ENCODE data around the gene GALNT5. TPM values are rescaled to one million over a fixed set of nuclear protein-coding genes. Genes with fewer than 3 reads are reported as not detected.

The GALNT5 gene
- polyA plus RNA-seq, 3 donors = not detected

DNA sequence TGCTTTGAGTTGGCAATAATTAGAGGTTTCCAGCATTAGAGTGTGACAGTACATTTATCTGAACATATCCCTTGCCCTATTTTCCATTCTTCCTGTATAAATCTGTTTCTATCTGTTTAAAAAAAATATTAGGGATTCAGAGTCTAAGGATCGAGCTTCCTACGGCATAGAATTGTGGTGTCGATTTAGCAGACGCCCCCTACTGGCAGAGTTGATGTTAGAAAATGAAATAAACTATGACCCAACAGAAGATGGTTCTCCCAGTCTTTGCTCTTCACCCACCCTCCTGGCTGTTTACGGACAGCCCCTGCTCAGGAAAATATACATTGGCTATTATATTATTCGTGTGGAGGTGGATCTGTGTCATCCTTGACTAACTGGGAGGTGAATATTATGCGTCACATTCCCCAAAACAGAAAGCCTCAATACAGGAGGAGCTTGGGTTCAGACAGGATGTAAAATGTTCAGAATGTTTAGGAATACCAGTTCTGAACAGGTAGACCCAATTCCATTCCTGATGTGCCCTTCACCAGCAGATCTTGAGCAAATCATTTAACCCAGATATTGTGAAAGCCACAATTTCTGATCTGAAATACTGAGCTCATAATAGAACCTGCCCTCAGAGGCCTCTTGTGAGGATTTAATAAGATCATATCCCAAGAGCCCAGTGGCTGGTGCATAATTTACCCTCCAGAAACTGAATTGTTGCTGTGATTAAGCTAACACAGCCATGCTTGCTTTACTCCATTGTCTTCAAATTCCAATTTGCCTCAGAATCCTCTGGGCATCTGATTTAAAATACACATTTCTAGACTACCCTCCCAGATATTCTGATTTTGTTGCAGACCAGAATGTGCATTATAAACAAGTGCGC lies 78.9 kb downstream of the GALNT5 start:
- Histone ChIP-seq H3K27me3 (ENCODE audit: control insufficient read depth in 2 of 2, insufficient read depth in 2 of 2, low read length in 2 of 2) (no peaks in the 10 kb centered on the region), H3K79me2 (ENCODE audit: insufficient read depth, low read length) (no peaks in the 10 kb centered on the region), H3K27ac (ENCODE audit: low read depth in 1 of 2, low read length in 2 of 2) (no peak overlapping the region), H3K9me3 (replicated peaks in 1 of 2; ENCODE audit: control insufficient read depth in 1 of 2, insufficient read depth in 1 of 2, low read length in 2 of 2) (no peaks in the 10 kb centered on the region), H3K36me3 (replicated peaks in 1 of 2; ENCODE audit: control insufficient read depth in 1 of 2, insufficient read depth in 2 of 2, low read length in 2 of 2) (no peaks in the 10 kb centered on the region), H3K4me2 (replicated peaks; ENCODE audit: extremely low read depth, low read length, poor library complexity, severe bottlenecking) (no peak overlapping the region), H3K4me1 (ENCODE audit: control insufficient read depth in 1 of 2, insufficient read depth in 2 of 2, low read length in 2 of 2) (no peaks in the 10 kb centered on the region), H2AFZ (ENCODE audit: insufficient read depth, low read depth, low read length, poor library complexity, severe bottlenecking) (peak overlapping the region; percentile 9), H3K9ac (ENCODE audit: insufficient read depth, low read length, poor library complexity, severe bottlenecking) (no peak overlapping the region), H4K20me1 (ENCODE audit: insufficient read depth, low read length) (no peaks in the 10 kb centered on the region), H3K4me3 (replicated peaks in 1 of 3; ENCODE audit: low read depth in 2 of 3, low read length in 3 of 3) (no peak overlapping the region)
- Mint-ChIP-seq H3K4me1 (peaks cover 4% of the 10 kb centered on the region), H3K27me3 (ENCODE audit: low read depth in 3 of 3) (peaks cover 0 to 4% (median 0%) of the 10 kb centered on the region in 3 donors), H3K36me3 (no peaks in the 10 kb centered on the region), H3K4me3 (no peak overlapping the region), H3K27ac (no peak overlapping the region), H3K9me3 (peaks cover 0 to 6% (median 2%) of the 10 kb centered on the region in 7 donors)
- WGBS (ENCODE audit: insufficient coverage) = no CpG with 5 or more reads among the region's 8 CpGs
- TF ChIP-seq, protein P1, sequence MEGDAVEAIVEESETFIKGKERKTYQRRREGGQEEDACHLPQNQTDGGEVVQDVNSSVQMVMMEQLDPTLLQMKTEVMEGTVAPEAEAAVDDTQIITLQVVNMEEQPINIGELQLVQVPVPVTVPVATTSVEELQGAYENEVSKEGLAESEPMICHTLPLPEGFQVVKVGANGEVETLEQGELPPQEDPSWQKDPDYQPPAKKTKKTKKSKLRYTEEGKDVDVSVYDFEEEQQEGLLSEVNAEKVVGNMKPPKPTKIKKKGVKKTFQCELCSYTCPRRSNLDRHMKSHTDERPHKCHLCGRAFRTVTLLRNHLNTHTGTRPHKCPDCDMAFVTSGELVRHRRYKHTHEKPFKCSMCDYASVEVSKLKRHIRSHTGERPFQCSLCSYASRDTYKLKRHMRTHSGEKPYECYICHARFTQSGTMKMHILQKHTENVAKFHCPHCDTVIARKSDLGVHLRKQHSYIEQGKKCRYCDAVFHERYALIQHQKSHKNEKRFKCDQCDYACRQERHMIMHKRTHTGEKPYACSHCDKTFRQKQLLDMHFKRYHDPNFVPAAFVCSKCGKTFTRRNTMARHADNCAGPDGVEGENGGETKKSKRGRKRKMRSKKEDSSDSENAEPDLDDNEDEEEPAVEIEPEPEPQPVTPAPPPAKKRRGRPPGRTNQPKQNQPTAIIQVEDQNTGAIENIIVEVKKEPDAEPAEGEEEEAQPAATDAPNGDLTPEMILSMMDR (IDR thresholded peaks at IDR 0.05) = peak; percentile 91
- intact Hi-C loops (cut with micrococcal nuclease) = no loop called here
- DNase-seq = peak; percentile 16 to 53 (median 49)

DNA sequence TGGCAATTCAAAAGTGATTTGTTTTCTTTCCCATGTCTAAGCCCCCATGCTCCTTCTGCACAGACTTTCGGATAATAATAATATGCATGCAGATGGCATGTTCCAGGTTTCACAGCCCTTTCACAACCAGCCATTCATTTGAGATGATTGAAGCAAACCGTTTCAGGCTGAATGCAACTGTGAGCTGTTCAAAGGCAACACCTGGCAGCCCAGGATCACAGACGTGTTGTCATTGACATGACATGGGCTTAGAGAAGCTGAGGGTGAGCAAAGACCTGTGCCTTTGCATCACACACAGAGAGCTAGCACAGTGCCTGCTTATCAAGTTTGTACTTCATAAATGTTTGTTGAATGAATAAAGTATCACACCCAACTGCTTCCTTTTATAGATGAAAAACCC lies 80.5 kb downstream of the GALNT5 start:
- H3K27me3 ChIP-seq (ENCODE audit: control insufficient read depth in 2 of 2, insufficient read depth in 2 of 2, low read length in 2 of 2) = no peaks in the 10 kb centered on the region
- no peaks in the 10 kb centered on the region for H3K79me2 ChIP-seq (ENCODE audit: insufficient read depth, low read length)
- intact Hi-C loops (cut with micrococcal nuclease) = no loop called here
- H3K4me2 ChIP-seq (replicated peaks; ENCODE audit: extremely low read depth, low read length, poor library complexity, severe bottlenecking) = no peak overlapping the region
- H3K4me3 ChIP-seq (replicated peaks in 1 of 3; ENCODE audit: low read depth in 2 of 3, low read length in 3 of 3) = no peak overlapping the region
- H3K4me1 ChIP-seq (ENCODE audit: control insufficient read depth in 1 of 2, insufficient read depth in 2 of 2, low read length in 2 of 2) = no peaks in the 10 kb centered on the region
- H3K4me3 Mint-ChIP-seq = no peak overlapping the region
- H3K27ac ChIP-seq (ENCODE audit: low read depth in 1 of 2, low read length in 2 of 2) = no peak overlapping the region
- peaks cover under 1 to 10% of the 10 kb centered on the region in 2 donors for H3K9me3 ChIP-seq (replicated peaks in 1 of 2; ENCODE audit: control insufficient read depth in 1 of 2, insufficient read depth in 1 of 2, low read length in 2 of 2)
- no peaks in the 10 kb centered on the region for H3K36me3 ChIP-seq (replicated peaks in 1 of 2; ENCODE audit: control insufficient read depth in 1 of 2, insufficient read depth in 2 of 2, low read length in 2 of 2)
- no peak for DNase-seq
- H3K9me3 Mint-ChIP-seq = peaks cover 11 to 20% (median 15%) of the 10 kb centered on the region in 7 donors
- no peak overlapping the region for H2AFZ ChIP-seq (ENCODE audit: insufficient read depth, low read depth, low read length, poor library complexity, severe bottlenecking)
- peaks cover 4% of the 10 kb centered on the region for H3K4me1 Mint-ChIP-seq
- 90% methylated on average over 2 of the region's 3 CpGs for WGBS (ENCODE audit: insufficient coverage)
- H3K27ac Mint-ChIP-seq = no peak overlapping the region
- H3K27me3 Mint-ChIP-seq (ENCODE audit: low read depth in 3 of 3) = peaks cover 0 to 2% (median 0%) of the 10 kb centered on the region in 3 donors
- H3K9ac ChIP-seq (ENCODE audit: insufficient read depth, low read length, poor library complexity, severe bottlenecking) = no peak overlapping the region
- H3K36me3 Mint-ChIP-seq = peaks cover 0 to 3% of the 10 kb centered on the region in 2 donors
- no peaks in the 10 kb centered on the region for H4K20me1 ChIP-seq (ENCODE audit: insufficient read depth, low read length)
- TF ChIP-seq, protein P1 (IDR thresholded peaks at IDR 0.05) = no peak
